Measurements from ENCODE around the gene RHEX.

The RHEX gene

DNA sequence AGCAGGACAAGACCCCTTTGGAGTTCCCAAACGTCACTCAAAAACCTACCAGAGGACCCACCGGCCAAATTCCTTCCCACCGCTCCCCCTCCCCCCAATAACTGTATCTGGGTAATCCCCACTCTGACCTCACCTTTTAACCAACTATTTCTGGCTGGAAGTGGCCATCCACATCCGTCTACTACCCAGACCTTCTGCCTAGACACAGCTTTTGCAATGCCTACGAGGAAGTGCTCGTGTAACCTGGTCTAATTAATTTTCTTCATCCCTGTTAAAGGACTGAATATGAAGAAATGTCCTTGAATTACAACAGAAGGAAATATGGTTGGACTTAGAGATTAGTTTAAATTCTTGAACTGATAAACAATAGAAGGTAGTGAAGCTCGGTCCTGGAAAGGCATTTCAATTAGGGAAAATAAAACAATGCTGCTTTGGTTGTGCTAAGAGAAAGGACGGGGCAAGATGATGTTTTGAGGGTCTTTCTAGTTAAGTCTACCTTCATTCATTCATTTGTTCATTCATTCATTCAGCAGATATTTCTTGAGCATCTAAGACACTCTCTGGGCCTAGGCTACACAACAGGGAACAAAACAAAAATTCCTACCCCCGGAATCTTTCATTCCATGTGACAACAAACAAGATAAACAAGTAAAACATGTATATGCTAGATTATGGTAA is 45.4 kb downstream of the RHEX start:
- no peak for DNase-seq

DNA sequence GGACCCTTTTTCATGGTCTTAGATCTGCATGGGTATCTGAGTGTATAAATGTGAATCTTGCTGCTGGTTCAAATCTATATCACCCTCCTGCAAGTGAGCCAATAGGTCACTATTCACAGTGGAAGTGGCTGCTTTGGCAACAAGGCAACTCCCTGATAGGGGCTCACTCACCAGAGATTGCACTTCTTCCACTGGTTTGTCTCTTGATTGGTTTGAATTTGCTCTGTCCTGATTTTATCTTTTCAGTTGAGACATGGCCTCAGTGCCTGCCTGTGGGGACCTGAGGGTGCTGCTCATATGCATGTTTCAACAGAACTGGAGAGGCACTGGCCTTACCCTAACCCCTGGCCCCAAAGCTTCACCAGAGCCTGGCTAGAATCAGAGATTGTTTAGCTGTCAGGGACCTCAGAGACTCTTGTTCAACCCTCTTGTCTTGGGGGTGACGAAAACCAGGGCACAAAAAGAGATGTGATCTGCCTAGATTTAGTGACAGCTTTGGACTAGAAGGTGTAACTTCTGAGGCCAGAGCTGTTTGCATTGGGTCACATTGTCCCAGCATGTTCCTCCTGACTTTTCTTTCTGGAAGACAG is 47.3 kb downstream of the RHEX start:
- DNase-seq, result no peak

DNA sequence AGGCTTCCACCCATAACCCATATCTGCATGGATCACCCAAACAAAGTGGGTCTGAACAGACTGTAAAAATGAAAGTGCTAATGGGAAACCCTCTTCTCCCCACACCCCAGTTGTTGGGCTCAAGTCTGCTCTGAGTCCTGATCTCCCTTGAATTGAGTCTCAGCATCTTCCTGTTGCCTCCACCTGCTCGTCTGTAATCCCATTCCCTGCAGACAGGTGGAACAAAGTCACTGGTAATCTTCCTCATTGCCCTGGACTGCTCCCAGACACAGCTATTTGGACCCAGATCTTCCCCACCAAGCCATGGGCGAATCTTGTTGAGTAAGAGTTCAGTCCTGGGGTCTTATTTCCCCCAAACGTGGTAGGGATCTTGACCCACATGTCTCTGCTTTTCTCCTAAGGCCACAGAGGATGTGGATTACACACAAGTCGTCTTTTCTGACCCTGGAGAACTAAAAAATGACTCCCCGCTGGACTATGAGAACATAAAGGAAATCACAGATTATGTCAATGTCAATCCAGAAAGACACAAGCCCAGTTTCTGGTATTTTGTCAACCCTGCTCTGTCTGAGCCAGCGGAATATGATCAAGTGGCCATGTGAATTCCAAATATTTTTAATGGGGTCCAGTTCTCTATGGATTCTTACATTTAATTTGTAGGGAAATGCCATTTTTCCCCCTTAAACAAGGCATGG is 48.5 kb downstream of the RHEX start:
- DNase-seq, result no peak

DNA sequence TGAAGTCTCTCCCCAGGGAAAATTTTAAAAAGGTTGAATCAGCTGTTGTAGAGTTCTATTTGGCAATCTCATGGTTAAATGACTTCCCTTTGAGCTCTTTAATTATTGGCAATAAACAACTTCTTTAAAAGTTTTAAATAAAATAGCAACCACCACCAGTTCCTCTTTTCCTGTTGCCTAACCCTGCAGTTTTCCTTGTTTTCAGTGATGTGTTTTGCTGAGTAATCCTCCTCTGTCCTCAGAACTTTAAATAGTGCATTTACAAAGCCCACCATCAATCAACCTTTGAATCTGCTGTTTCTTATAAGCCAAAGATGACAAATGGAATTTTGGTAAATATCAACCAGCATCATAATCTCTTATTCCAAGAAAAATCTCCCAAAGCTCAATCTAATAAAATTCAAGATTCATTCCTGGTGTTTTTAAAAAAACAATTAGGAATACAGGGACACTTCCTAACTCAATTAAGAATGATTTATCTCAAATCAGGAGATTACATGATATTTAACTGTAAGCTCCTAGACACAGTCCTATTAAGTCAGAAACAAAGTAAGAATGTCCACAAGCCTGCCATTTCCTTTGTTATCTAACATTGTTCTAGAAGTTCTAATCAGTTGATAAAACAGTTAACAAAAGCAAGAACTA is 49.4 kb downstream of the RHEX start:
- DNase-seq, result no peak

DNA sequence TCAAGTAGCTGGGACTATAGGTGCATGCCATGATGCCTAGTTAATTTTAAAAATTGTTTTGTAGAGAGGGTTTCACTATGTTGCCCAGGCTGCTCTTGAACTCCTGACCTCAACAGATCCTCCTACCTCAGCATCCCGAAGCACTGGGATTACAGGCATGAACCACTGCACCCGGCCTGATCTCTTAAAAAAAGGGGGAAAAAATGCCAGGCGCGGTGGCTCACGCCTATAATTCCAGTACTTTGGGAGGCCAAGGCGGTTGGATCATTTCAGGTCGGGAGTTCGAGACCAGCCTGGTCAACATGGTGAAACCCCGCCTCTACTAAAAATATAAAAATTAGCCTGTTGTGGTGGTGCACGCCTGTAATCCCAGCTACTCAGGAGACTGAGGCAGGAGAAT is 51.0 kb downstream of the RHEX start:
- DNase-seq, result no peak

DNA sequence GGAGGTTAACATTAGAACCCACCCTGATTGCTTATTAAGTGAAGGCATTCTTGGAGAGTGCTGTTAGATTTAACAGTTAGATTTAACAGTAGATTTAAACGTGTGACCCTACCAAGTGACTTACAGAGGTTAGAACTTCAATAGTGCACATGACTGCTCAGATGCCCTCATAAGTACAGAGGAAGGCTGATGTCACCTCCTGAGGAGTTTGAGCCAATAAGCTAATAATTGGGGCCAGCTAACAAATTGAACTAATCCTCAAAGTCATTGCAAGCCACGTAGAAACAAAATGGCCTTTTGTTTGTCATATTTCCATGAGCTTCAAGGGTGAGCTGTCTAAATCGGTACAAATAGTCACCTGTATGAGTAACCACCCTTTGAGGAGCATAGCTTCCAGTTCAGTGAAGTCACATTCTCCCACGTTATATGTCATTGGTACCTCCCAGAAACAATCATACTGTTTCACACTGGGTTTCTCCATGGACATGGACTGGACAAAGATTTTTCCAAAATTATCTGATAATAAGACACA is 52.6 kb downstream of the RHEX start:
- no peak for DNase-seq

DNA sequence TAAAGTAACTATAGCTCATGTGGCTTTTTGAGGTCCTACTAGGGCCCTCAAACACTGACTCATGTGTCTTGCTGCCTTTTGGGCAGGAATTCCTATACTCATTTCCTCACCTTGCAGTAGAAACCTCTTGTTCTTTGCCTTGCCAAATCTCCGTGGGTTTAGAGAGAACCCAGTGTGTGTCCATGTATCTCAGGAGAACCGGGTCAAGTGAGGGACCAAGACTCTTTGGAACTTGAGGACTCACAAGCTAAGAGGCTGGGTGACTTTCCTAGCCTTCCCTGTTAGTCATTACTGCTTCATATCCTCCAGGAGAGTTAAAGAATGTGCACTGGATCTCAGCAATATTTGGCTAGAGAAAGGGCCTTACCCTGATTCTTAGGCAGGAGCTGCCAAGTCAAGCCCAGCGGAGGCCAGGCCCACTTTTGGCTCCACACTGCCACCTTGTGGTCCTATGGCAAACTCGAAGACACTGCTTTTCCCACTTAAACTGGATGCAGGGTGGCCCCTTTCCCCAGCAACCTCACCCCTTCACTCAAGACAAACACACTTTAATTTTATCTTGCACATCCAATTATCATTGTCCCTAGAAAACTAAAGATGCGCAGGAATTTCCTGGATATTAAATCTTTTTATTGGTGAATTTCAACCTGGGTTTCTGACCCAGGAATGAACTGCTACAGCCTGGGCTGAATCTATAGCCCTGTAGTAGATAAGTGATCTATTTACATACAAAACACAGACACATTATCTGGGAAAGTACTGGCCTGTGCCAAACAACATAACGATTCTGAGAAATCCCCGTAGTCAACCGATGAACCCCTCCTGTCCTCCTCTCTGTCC is 53.6 kb downstream of the RHEX start:
- peak; percentile 78 for DNase-seq

DNA sequence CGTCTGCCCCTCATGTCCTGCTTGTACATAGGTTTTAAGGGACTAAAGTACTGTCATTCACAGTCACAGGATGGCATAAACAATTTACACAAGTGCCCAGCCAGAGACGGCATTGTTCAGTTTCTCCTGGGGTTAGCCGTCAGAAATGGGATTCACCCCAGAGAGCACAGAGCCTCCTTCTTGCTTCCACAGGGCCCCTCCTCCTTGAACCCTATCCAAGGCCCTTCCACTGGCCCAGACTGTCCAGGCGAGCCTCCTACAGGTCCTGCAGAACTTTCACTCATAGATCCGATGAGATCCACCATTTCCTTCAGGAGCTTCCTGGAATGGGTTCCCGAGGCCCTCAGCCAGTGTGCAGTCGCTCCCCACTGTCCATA is 54.2 kb downstream of the RHEX start:
- no peak for DNase-seq

DNA sequence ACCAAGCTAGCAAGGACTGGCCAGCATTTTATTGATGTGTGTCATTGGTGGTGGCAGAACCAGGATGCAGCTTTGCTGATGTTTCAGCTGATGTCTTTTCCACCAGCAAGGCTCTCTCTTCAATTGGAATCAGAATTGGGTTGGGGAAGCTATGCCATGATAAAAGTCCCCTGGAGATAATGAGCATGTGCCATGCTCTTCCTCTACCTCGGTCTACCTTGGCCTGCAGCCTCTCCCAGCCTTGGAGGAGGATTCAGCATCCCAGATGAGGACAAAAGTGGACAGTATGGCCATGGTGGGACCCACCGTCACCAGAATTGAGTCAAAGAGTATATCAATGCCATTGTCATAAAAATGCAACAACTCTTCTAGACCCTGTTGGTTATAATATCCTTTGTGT is 55.7 kb downstream of the RHEX start:
- no peak for DNase-seq

DNA sequence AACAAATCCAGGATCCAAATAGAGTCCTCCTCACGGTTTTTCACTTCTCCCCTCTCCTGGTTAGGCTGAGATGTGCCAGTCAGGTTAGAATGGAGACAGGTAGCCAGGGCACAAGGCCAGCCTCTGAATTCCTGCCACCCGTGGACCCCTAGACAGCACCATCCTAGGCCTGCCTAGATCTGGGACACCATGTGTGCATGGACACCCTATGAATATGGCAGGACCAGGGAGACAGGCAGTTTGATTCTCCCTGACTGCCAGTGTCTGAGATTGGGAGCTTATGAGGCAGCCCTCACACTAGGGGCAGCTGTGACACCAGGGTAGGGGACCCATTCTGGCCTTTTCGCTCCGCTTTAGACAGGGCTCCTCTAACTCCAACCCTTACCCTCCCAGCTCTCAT is 56.7 kb downstream of the RHEX start:
- DNase-seq, result no peak

DNA sequence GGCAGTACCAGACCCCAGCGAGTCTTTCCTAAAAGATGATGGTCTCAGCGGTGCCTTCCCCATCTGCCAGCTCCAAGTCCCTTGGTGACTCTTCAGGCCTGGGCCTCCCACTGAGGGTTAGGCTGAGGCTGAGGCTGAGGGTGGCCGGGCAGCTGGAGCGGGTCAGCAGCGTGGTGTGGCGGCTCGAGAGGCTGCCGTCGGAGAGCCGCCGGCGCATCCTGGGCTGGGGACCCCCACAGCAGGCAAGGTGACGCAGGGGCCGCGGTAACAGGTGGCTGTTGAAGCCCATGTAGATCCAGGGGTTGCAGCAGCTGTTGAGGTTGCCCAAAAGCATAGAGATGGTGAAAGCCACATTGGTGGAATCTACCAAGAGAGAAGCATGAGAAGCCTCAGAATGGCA is 57.2 kb downstream of the RHEX start:
- no peak for DNase-seq

DNA sequence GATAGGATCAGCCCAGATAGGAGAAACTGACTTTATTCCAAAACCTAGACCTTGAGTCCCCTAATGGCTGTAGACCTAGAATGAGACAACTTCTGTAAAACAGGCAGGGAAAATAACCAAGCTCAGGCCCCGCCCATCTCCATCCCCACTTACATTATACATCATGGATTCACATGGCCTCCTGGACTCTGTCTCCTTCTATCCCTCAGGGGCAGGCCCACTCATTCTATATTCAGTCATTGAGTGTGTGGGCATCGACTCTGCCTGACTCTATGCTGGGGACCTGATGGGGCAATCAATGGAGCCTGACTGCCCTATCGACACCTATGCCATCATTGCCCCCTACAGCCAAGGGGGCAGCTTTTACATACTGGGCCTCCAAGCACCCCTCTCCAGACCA is 57.8 kb downstream of the RHEX start:
- DNase-seq, result no peak

DNA sequence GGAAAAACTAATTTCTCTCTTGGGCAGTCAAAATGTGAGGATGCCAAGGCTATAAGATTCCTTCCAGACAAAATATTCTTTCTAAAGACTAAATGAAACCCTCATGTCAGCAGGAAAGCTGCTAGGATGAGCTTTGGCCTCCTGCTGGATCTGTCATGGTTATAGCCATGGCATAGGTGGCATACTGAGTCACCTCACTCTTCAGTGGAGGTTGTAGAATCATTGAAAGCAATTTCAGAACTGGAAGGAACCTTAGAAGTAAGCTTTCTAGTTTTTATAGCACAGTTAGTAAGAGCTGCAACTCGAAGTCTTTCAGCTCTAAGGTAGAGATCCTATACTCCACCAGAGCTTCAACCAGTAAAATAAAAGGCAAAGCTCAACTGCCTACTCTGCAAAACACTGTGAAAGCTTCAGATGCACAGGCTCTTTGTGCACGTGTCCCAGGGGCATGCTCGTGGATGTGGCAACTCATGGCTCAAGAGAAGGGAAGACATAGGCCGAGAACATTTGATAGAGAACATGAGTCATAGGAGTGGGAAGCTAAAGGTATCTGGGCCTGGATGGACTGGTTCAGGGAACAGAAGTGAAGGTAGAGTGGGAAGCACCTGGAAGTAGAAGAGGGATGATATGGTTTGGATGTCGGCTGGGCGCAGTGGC is 58.4 kb downstream of the RHEX start:
- DNase-seq, result no peak

DNA sequence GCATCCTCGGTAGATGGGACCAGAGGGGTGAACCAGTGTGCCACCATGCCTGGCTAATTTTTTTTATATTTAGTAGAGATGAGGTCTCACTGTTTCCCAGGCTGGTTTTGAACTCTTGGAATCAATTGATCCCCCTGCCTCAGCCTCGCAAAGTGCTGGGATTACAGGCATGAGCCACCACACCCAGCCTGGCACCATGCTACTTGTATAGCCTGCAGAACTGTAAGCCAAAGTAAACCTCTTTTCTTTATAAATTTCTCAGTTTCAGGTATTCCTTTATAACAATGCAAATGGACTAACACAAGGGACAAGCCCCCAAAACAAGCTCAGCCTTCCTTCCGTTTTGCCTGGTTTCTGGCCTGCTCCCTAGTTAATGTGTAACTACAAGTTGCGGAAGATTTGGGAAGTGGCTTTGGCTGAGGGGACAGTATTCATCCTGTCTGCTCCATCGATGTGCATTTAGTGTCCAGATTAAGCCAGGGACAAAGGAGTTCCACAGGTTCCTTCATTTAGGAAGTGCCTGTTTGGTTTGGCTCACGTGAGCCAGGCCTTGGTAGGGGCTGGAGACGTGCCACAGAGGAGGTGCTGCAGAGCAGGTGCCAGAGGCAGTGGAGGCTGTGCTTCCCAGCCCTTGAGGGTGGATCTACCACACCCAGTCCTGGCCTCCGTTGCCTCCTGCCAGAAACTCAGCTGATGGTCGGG is 59.8 kb downstream of the RHEX start:
- DNase-seq, result no peak

DNA sequence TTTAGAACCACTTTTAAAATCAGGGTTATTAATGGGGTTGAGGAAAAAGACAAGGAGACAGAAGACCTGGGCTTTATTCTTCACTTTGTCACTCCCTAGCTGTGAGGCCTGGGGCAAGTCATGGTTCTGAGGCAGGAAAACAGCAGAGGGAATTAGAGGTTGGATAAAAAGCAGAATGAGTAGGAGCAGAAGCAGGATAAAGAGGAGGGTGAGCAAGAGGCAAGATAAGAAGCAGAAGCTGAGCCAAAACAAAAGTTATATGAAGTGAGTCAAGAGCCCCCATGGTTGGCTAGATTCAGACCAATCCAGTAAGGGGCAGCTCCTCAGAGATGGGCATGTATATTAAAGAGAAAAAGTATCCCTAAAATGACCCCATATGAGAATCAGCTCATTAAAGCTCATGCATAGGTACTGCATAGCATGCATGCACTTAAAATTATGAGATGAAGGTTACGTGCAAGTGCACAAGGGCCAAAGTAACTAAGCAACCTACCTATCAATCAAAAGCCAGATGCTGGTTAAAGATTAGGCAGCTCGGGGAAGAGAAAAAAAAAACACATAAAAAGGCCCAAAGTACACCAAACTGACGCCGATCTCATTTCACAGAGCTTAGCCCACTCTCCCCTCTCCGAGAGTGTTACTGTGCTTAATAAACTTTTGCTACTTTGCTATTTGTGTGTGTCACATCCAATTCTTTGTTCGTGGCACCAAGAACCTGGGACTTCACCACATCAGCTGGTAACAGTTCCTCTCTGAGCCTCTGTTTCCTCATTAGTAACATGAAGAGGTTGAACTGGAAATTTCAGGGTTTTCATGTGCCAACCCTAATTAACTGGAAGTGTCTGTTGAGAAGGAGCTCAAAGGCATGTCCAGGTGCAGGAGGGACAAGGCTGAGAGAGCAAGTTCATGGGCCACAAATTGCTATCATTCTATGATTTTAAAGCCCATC is 62.0 kb downstream of the RHEX start:
- no peak for DNase-seq

DNA sequence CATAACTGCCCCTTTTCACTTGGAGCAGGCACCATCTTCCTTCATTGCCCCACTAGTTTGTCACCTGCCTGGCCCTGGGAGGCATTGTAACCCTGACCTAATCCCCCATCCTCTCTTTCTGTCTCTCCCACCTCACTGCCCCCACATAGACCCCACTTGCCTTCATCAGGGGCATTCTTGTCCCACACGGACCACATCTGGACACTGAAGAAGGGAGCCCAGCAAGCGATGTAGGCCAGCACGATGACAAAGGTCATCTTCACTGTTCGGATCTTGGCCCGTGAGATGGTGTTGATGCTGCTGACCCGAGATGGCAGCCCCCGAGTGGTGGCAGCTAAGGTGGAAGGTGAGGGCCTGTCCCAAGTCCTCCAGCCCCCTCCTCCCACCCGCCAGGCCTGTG is 62.8 kb downstream of the RHEX start:
- no peak for DNase-seq

DNA sequence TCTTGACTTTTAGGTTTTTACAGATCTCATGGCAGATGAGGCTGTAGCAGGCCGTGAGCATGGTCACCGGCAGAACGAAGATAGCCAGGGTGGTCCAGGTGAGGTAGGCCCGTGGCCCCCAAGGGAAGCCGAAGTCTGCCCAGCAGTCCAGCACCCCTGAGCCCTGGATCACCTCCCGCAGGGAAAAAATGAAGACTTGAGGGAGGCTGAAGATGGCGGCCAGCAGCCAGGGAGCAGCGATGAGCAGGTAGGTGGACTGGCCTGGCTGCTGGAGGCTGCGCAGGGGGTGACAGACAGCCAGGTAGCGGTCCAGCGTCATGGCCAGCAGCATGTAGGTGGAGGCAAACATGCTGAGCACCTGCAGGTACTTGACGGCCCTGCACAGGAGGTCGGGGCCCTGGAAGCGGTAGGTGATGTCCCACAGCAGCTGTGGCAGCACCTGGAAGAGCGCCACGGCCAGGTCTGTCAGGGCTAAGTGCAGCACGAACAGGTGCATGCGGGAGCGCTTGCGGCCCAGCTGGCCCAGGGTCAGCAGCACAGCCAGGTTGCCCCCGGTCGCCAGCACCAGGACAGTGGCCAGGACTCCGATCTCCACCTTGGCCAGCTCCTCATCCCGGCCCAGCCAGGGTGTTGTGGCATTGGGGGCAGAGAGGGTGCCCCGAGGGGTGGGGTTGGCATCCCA is 63.4 kb downstream of the RHEX start:
- DNase-seq, result no peak

DNA sequence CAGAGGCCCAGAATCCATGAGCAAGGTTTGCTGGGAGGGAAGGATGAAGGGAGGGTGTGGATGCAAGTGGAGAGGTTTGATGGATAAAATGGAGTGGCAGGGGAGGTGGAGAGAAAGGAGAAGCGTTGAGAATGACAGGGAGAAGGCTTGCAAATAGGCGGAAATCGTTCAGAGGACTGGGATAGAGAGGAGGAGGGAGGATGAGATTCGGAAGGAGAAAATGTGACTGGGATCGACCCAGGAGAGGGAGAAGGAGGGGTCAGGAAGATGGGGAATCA is 63.8 kb downstream of the RHEX start:
- DNase-seq, result no peak

DNA sequence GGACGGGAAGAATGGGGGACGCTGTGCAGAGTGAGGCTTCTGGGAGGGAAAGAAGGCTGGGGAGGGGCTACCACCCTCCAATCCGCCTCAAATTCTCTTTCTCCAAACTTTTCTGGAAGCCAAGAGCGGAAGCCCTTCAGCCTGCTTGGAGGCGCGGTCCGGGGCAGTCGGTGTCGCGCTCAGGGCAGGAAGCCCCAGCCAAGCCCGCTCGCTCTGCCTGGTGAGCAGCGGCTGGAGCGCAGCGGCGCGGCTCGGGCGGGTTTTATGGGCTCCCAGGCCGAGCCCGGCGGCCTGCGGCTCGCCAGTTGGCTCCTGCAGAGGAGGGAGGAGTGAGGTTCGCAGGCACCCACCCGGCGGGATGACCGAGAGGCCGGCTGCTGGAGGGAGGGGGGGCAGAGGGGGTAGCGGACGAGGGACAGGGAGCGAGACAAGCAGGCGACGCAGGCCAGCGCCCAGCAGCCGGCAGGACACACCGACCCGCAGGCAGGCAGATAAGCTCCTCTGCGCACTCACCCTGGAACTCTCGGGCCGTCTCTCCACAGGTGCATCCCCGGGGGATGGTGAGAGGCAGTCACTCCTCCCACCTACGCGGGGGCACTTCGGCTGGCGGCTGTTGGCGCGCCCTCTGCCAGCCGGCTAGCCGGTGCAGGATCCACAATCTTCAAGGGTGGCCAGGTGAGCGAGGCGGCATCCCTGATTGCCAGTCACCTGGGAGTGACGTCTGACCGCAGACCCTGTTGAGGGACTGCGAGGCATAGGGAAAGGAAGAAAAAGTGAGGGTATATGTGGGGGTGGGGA is 64.4 kb downstream of the RHEX start, which contains the start of gene AVPR1B:
TSS of gene AVPR1B (minus strand) at position 238 of the 798 bp plus-strand sequence. CDS start 498 bp downstream, outside the sequence.
- peak; percentile 52 for DNase-seq

All from EL (cell line).